ENCODE data around the gene PRDM15. TPM values are rescaled to one million over a fixed set of nuclear protein-coding genes. Genes with fewer than 3 reads are reported as not detected.

Gene PRDM15
- polyA plus RNA-seq, 3 donors from 2014 or later, result 1.3 to 3.5 TPM; not detected in 1

DNA sequence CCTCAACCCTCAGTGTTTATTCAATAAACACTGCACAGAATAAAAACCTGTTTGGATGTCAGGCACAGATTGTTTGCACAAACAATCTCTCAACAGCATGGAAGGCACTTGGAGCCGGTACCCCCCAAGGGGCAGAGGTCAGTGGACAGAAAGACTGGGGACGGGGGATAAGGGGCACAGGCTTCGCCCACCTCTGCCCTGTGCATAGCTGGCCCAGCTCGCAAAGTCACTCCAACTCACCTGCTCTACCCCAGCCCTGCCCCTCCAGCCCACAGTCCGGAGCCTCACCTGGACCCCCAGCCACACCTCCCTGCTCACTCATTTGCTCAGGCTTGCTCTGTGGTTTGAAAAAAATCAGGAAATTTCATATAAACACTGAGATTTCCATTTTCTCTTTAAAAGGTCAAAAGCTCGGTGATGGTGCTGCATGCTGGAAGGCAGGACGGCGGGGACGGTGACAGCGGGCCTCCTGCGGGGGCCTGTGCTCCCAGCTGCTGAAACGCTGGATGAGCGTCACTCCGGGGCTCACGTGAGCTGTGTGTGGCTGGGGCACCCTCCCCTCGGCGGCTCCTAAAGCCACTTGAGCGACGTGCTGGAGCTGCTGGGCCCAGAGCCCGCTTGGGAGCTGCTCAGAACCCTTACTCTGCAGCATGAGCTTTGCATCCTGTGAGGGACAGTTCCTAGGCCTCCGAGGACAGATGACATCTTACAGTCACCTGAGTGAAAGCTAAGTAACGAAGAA is 54.5 kb downstream of the PRDM15 start:
- Mint-ChIP-seq H3K27ac (no peak overlapping the region), H3K4me3 (no peak overlapping the region), H3K27me3 (ENCODE audit: low read depth in 3 of 3) (peaks cover 0 to 3% (median 0%) of the 10 kb centered on the region in 3 donors), H3K36me3 (peaks cover 4 to 33% (median 7%) of the 10 kb centered on the region in 3 donors), H3K9me3 (no peaks in the 10 kb centered on the region), H3K4me1 (no peaks in the 10 kb centered on the region)
- DNase-seq, result no peak

- peaks cover 0 to 3% (median 0%) of the 10 kb centered on the region in 3 donors for H3K27me3 Mint-ChIP-seq (ENCODE audit: low read depth in 3 of 3)
- H3K27ac Mint-ChIP-seq, result no peak overlapping the region
- H3K4me3 Mint-ChIP-seq, result no peak overlapping the region
- no peaks in the 10 kb centered on the region for H3K9me3 Mint-ChIP-seq
- peaks cover 6 to 33% (median 7%) of the 10 kb centered on the region in 3 donors for H3K36me3 Mint-ChIP-seq
- H3K4me1 Mint-ChIP-seq, result no peaks in the 10 kb centered on the region
- DNase-seq, result no peak
Measured at GRCh38 chr21:41823906-41824305, 55.2 kb downstream of the PRDM15 start.

DNA sequence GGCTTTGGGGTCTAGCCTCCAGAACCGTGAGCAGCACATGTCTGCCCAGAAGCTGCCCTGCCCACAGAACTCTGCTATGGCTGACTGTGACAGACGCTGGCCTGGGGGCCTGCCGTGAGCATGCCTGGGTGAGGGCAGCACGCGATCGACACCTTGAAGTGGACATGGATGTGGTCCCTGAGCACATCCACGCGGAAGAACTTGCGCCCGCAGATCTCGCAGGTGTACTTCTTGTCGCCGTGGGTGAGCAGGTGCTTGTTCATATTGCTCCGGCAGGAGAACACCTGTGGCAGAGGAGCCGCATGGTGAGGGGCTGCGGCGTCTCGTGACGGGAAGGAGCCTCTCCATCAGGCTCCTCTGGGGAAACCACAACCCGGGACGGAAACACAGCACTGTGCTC is 56.0 kb downstream of the PRDM15 start:
- Mint-ChIP-seq H3K27me3 (ENCODE audit: low read depth in 3 of 3) (peaks cover 0 to 3% (median 0%) of the 10 kb centered on the region in 3 donors), H3K9me3 (no peaks in the 10 kb centered on the region), H3K4me3 (no peak overlapping the region), H3K36me3 (peaks cover 7 to 33% (median 8%) of the 10 kb centered on the region in 3 donors), H3K27ac (no peak overlapping the region), H3K4me1 (no peaks in the 10 kb centered on the region)
- DNase-seq, result no peak

DNA sequence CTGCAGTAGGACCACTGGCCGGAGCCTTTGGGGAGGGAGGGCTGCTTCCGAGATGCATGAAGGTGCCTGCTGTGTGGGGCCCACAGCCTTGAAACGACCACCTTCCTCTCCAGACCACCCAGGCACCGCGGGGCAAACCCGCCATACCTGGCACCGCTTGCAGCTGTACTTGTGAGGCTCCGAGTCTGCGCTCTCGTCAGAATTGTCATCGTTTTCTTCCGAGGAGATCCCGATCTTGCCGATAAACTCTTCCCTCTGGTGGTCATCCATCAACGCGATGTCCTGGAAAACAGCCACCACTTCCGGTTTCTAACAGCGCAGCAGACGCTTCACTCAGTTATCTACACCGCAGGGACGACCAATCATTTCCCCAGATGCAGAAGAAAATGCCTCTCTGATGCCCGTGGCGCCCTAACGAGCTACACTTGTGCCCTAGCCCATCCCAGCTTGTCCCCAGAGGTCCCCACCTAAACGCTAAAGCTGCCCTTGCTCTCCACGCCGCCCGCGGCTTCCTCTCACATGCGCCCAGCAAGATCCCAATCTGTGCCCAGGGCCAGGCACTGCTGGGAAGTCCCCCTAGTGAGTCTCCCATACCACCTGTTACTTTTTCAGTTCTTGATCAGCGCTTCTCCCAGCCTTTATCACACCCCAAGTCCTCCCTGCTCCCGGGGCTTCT is 57.2 kb downstream of the PRDM15 start:
- H3K4me3 Mint-ChIP-seq, result no peak overlapping the region
- H3K4me1 Mint-ChIP-seq, result peaks cover 0 to 3% of the 10 kb centered on the region in 2 donors

GRCh38 chr21:41821081-41821755 is 57.9 kb downstream of the PRDM15 start:
- no peak overlapping the region for H3K27ac Mint-ChIP-seq
- H3K4me3 Mint-ChIP-seq, result no peak overlapping the region
- DNase-seq, result no peak
- peaks cover 0 to 7% of the 10 kb centered on the region in 2 donors for H3K4me1 Mint-ChIP-seq
- no peaks in the 10 kb centered on the region for H3K9me3 Mint-ChIP-seq
- peaks cover 0 to 3% (median 0%) of the 10 kb centered on the region in 3 donors for H3K27me3 Mint-ChIP-seq (ENCODE audit: low read depth in 3 of 3)
- peaks cover 5 to 29% (median 7%) of the 10 kb centered on the region in 3 donors for H3K36me3 Mint-ChIP-seq

More for the DNA sequence above, 57.2 kb downstream of the PRDM15 start:
- DNase-seq, result no peak
- Mint-ChIP-seq H3K27ac (no peak overlapping the region), H3K36me3 (peaks cover 7 to 33% (median 8%) of the 10 kb centered on the region in 3 donors), H3K27me3 (ENCODE audit: low read depth in 3 of 3) (peaks cover 0 to 3% (median 0%) of the 10 kb centered on the region in 3 donors), H3K9me3 (no peaks in the 10 kb centered on the region)

DNA sequence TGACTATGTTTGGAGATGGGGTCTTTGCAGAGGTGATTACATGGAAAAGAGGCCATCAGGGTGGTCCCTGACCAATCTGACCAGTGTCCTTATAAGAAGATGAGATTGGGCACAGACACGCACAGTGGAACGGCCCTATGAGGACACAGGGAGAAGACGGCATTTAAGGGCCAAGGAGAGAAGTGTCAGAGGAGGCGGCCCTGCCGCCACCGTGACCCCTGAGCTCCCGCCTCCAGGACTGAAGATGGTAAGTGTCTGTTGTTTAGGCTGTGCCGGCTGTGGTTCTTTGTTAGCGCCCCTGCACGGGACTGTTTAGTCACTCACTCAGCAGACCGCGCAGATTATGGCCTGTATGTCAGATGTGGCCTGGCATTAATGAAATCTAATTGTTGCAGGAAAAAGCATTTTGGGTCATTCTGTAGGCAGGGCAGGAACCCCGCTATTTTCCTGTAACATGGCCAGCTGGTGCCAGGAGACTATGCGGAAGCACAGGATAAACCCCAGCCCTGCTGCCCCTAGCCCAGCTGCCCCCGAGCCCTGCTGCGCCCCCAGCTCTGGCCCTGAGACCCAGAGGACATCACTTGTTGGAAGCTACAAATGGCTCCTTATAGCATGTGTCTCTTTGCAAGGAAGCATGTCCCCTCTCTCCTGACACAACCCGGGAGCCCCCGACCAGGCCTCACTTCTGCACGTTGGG is 58.6 kb downstream of the PRDM15 start:
- H3K36me3 Mint-ChIP-seq, result peaks cover 4 to 23% (median 7%) of the 10 kb centered on the region in 3 donors
- no peaks in the 10 kb centered on the region for H3K9me3 Mint-ChIP-seq
- H3K27me3 Mint-ChIP-seq (ENCODE audit: low read depth in 3 of 3), result peaks cover 0 to 3% (median 0%) of the 10 kb centered on the region in 3 donors
- H3K4me3 Mint-ChIP-seq, result no peak overlapping the region
- no peak overlapping the region for H3K27ac Mint-ChIP-seq
- no peak for DNase-seq
- peaks cover 0 to 7% of the 10 kb centered on the region in 2 donors for H3K4me1 Mint-ChIP-seq

DNA sequence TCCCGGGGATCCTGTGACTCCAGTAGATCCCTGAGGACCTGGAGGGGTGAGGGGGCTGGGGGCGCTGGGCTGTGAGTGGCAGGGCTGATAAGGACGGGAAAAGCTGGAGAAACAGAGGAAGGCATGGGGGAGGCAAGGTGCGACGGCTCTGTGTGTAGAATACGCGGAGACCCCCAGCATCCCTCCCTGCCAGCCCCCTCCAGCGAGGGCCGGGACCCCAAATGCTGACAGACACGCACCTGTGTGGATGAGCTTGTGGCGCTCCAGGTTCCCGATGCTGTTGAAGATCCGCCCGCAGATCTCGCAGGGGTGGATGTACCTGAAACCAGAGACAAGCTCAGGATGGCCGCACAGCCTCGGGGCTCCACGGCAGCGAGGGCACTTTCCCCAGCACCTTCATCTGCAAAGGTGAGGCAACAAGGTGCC is 59.3 kb downstream of the PRDM15 start:
- Mint-ChIP-seq H3K27me3 (ENCODE audit: low read depth in 3 of 3) (peaks cover 0 to 3% (median 0%) of the 10 kb centered on the region in 3 donors), H3K36me3 (peaks cover 8 to 27% (median 11%) of the 10 kb centered on the region in 3 donors), H3K9me3 (no peaks in the 10 kb centered on the region), H3K4me1 (peaks cover 0 to 7% of the 10 kb centered on the region in 2 donors), H3K4me3 (no peak overlapping the region), H3K27ac (no peak overlapping the region)
- DNase-seq, result no peak

DNA sequence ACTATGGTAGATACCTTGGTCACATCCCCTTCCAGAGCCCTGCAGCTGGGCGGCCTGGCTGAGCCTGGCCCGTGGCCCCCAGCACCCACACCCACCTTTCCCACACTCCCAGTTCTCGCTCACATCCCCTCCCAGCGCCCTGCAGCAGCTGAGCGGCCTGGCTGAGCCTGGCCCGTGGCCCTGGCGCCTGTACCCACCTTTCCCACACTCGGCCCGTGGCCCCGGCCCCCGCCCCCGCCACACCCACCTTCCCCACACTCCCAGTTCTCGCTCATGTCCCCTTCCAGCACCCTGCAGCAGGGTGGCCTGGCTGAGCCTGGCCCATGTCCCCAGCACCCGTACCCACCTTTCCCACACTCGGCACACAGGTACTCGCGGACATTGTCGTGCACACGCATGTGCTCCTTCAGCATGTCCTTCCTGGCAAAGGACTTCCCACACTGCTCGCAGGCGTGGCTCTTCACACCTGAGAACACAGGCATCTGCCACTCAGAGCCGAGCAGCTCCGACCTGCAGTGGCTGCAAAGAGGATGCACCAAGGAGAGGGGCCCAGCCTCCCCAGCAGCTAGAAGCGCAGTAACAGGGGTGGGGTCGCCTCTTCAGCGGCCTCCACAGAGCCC is 59.8 kb downstream of the PRDM15 start:
- Mint-ChIP-seq H3K27ac (no peak overlapping the region), H3K27me3 (ENCODE audit: low read depth in 3 of 3) (peaks cover 0 to 3% (median 0%) of the 10 kb centered on the region in 3 donors), H3K36me3 (peaks cover 10 to 31% (median 15%) of the 10 kb centered on the region in 3 donors), H3K4me3 (no peak overlapping the region), H3K4me1 (peaks cover 0 to 7% of the 10 kb centered on the region in 2 donors), H3K9me3 (no peaks in the 10 kb centered on the region)
- DNase-seq, result no peak

DNA sequence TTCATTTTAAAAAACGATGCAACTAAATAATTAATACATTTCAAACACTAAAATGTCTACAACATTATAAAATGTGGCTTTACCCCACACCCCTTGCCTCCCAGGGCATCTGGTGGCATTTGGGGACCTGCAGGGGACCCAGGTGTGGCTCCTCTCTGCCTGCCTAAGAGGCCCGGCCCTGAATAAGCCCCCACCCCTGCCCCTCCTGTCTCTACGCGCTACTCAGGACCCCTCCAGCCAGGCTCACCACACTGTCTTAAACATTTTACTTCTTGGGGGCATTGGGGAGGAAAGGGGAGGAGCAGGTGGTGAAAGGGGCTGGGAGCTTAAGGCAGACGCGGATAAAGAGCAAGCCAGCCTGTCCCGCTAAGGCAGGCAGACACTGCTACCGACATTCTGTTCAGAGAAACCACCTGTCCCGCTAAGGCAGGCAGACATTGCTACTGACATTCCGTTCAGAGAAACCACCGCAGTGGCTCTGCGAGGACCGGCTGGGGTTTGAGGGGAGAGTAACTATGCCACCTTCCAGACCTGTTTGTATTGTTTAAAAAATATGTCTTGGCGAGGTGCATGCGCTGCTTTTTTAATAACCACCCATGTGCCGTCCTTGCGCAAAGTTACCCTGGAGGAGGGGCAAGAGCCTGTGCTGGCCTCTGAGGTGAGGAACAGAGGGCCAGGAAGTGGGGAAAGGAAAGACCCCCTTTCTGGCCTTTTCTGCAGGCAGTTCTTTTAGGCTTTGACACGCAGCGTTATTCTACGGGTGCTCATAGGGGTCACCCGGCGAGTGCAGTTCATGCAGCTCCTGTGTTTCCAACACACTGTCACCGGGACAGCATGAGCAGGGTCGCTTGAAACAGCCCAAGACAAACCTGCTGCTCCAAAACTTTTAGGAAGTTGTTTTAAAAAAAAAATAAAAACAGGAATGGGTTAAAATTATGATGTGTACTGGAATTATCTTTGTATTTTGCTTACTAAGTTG is 61.0 kb downstream of the PRDM15 start:
- no peak overlapping the region for H3K4me3 Mint-ChIP-seq
- H3K27me3 Mint-ChIP-seq (ENCODE audit: low read depth in 3 of 3), result peaks cover 0 to 3% (median 0%) of the 10 kb centered on the region in 3 donors
- H3K36me3 Mint-ChIP-seq, result peaks cover 13 to 24% (median 15%) of the 10 kb centered on the region in 3 donors
- H3K27ac Mint-ChIP-seq, result no peak overlapping the region
- DNase-seq, result no peak
- H3K9me3 Mint-ChIP-seq, result no peaks in the 10 kb centered on the region
- peaks cover 0 to 7% of the 10 kb centered on the region in 2 donors for H3K4me1 Mint-ChIP-seq

DNA sequence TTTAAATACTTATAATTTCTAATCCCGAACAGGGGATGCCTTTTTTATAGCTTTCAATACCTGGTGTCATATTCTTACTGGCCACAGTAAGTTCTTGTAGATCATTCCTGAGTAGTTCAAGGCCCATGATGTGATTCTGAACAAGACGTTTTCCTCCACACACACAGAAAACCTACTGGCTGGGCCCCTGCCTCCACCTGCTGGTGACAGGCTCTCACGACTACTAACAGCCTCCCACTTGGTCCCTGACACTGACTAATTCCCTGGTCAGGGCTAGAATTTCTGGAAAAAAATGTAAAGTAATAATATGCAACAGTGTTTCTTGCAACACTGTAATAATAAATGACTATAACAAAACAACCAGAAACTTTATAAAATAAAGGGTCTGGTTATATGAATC is 61.9 kb downstream of the PRDM15 start:
- H3K36me3 Mint-ChIP-seq, result peaks cover 13 to 30% (median 14%) of the 10 kb centered on the region in 3 donors
- H3K27ac Mint-ChIP-seq, result no peak overlapping the region
- no peak for DNase-seq
- peaks cover 0 to 7% of the 10 kb centered on the region in 2 donors for H3K4me1 Mint-ChIP-seq
- peaks cover 0 to 2% (median 0%) of the 10 kb centered on the region in 3 donors for H3K27me3 Mint-ChIP-seq (ENCODE audit: low read depth in 3 of 3)
- H3K4me3 Mint-ChIP-seq, result no peak overlapping the region
- H3K9me3 Mint-ChIP-seq, result no peaks in the 10 kb centered on the region

DNA sequence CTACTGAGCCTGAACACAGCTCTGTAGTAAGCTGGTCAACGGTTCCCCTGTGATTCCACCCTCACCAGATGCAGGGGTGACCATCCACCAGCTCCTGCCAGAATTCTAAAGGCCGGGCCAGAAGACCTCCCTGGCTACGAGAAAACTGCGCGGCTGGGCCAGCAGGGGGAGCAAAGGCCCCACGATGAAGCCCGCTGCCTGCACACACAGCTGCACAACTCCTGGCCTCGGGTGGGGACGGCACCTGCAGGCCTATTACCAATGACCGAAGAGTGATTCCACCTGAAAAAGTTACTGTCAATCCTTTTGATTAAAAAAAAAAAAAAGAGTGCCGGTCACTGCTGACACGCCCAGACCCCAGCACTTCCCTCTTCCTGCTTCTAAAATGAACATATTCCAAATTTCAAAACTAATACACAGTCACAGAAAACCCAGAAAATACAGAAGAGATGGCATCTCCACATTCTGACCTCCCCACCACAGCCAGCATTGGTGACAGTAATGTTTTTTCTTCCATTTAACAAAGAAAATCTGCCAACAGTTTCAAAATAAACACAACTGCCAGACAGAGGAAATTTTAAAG is 62.5 kb downstream of the PRDM15 start:
- Mint-ChIP-seq H3K9me3 (no peaks in the 10 kb centered on the region), H3K27ac (no peak overlapping the region), H3K27me3 (ENCODE audit: low read depth in 3 of 3) (peaks cover 0 to 2% (median 0%) of the 10 kb centered on the region in 3 donors), H3K4me3 (peak overlapping the region in 1 of 5 donors; percentile 33), H3K36me3 (peaks cover 12 to 28% (median 13%) of the 10 kb centered on the region in 3 donors), H3K4me1 (peaks cover 0 to 7% of the 10 kb centered on the region in 2 donors)
- DNase-seq, result peak; percentile 35 to 46 (median 41)
